CD8-positive, alpha-beta memory T cell (primary cell): ENCODE results near the gene GON7. TPM values are rescaled to one million over a fixed set of nuclear protein-coding genes. Genes with fewer than 3 reads are reported as not detected.
"Not testable (repeated sequence)": the region's sequence is repeated elsewhere in the genome, so short reads cannot be mapped to it uniquely, and the experiment has no call there.

ENCODE experiments used
- CTCF ChIA-PET: fragments of 350-600 bp; sonication (Branson Sonifier 250); formaldehyde crosslinking; loops from one replicate; lab custom pipeline; 2021; ENCODE audit warnings: antibody characterized with exemption; lab: Charles Lee
- POLR2A ChIA-PET: fragments of 350-600 bp; sonication (Branson Sonifier 250); formaldehyde crosslinking; loops from one replicate; lab custom pipeline; 2021; ENCODE audit warnings: antibody characterized with exemption; lab: Charles Lee
- DNase-seq, 5 donors: peaks; one replicate each; pipeline versions ENCODE4 v3.0.0 to v3.0.0-alpha.2; 2020 to 2022; ENCODE audit warnings: mixed read lengths in 1 of 5
- H3K27ac ChIP-seq: one replicate; pipeline ENCODE4 v1.7.0; 2013; ENCODE audit warnings: low read depth, mild to moderate bottlenecking, low read length, moderate library complexity
- H3K27me3 ChIP-seq: 2 replicates; pipeline ENCODE4 v1.7.0; 2013; ENCODE audit warnings: low read length, mild to moderate bottlenecking; ENCODE audit not compliant: insufficient read depth, poor library complexity, severe bottlenecking
- H3K36me3 ChIP-seq: 2 replicates; pipeline ENCODE4 v1.7.0; 2013; ENCODE audit warnings: mild to moderate bottlenecking, low read length, moderate library complexity; ENCODE audit not compliant: insufficient read depth
- H3K4me1 ChIP-seq: 2 replicates; pipeline ENCODE4 v1.7.0; 2013; ENCODE audit warnings: mild to moderate bottlenecking, low read length, moderate library complexity; ENCODE audit not compliant: insufficient read depth
- H3K4me3 ChIP-seq: 2 replicates; pipeline ENCODE4 v1.7.0; 2013; ENCODE audit warnings: mild to moderate bottlenecking, low read length
- H3K9me3 ChIP-seq: 2 replicates; pipeline ENCODE4 v1.7.0; 2013; ENCODE audit warnings: mild to moderate bottlenecking, low read length
- H3K27ac Mint-ChIP-seq, 8 donors: one replicate each; pipeline ENCODE4 v1.8.0; 2020 to 2021; ENCODE audit warnings: mixed read lengths in 8 of 8, mild to moderate bottlenecking in 6 of 8, inconsistent platforms in 3 of 8, moderate library complexity in 3 of 8
- H3K27me3 Mint-ChIP-seq, 2 donors: one replicate each; pipeline ENCODE4 v1.8.0; 2020 to 2021; ENCODE audit warnings: mixed read lengths in 2 of 2, mild to moderate bottlenecking in 1 of 2, moderate library complexity in 1 of 2
- H3K36me3 Mint-ChIP-seq, 3 donors: one replicate each; pipeline ENCODE4 v1.8.0; 2020 to 2021; ENCODE audit warnings: mixed read lengths in 3 of 3, inconsistent platforms in 1 of 3, mild to moderate bottlenecking in 1 of 3
- H3K4me1 Mint-ChIP-seq, 3 donors: one replicate each; pipeline ENCODE4 v1.8.0; 2020 to 2021; ENCODE audit warnings: mixed read lengths in 3 of 3, inconsistent platforms in 1 of 3, mild to moderate bottlenecking in 1 of 3
- H3K4me3 Mint-ChIP-seq, 7 donors: one replicate each; pipeline ENCODE4 v1.8.0; 2020 to 2021; ENCODE audit warnings: mixed read lengths in 7 of 7, mild to moderate bottlenecking in 6 of 7, moderate library complexity in 4 of 7, inconsistent platforms in 2 of 7
- H3K9me3 Mint-ChIP-seq, 5 donors: one replicate each; pipeline ENCODE4 v1.8.0; 2020 to 2022; ENCODE audit warnings: mixed read lengths in 5 of 5, mild to moderate bottlenecking in 3 of 5, moderate library complexity in 2 of 5, inconsistent platforms in 1 of 5
- polyA plus RNA-seq: library from polyadenylated mRNA; unstranded; fragments of 300-500 nt; fragmentation: Illumina TruSeq; gene quantifications from one replicate; pipeline ENCODE4 v1.2.3, GENCODE V29; 2021
- total RNA-seq, 2 experiments: library from RNA; stranded (reverse); gene quantifications; one replicate each; pipeline ENCODE4 v1.2.3, GENCODE V29; 2021

The GON7 gene
- total and polyA plus RNA-seq, 3 experiments from 2014 or later, result 19.7 to 24.2 (median 19.8) TPM

- H3K27ac Mint-ChIP-seq, H3K4me3 ChIP-seq, H3K9me3 ChIP-seq, H3K36me3 ChIP-seq, H3K27ac ChIP-seq, H3K9me3 Mint-ChIP-seq, H3K27me3 Mint-ChIP-seq, H3K4me3 Mint-ChIP-seq, DNase-seq, CTCF ChIA-PET, POLR2A ChIA-PET, H3K27me3 ChIP-seq, H3K4me1 ChIP-seq: not testable (repeated sequence)
- peaks cover 0 to 19% (median 12%) of the 10 kb centered on the region in 3 donors for H3K4me1 Mint-ChIP-seq
- peaks cover under 1 to 12% (median 7%) of the 10 kb centered on the region in 3 donors for H3K36me3 Mint-ChIP-seq
Measured at GRCh38 chr14:93233078-93233477, 26.2 kb upstream of the GON7 start.

GRCh38 chr14:93232159-93232558 is 25.3 kb upstream of the GON7 start:
- no peak overlapping the region for H3K4me3 ChIP-seq
- no peaks in the 10 kb centered on the region for H3K4me1 ChIP-seq
- Mint-ChIP-seq H3K27ac (peak overlapping the region in 1 of 8 donors; percentile 23), H3K27me3 (peaks cover 5% of the 10 kb centered on the region in 2 donors), H3K9me3 (no peaks in the 10 kb centered on the region), H3K4me1 (peaks cover 0 to 19% (median 12%) of the 10 kb centered on the region in 3 donors), H3K36me3 (peaks cover 8 to 22% (median 15%) of the 10 kb centered on the region in 3 donors), H3K4me3 (peak overlapping the region in 3 of 7 donors; percentile 41 to 86 (median 61))
- no peaks in the 10 kb centered on the region for H3K27me3 ChIP-seq
- H3K36me3 ChIP-seq, result peaks cover 17% of the 10 kb centered on the region
- ChIA-PET CTCF (interaction anchor here (0.6 kb wide), 1 partner anchor 27 kb away, joined by 3 read pairs; no protein-coding TSS in a partner anchor), POLR2A (no interaction called here)
- no peak for DNase-seq
- no peak overlapping the region for H3K27ac ChIP-seq
- H3K9me3 ChIP-seq, result no peaks in the 10 kb centered on the region

GRCh38 chr14:93231129-93231979 is 24.5 kb upstream of the GON7 start:
- CTCF ChIA-PET, result interaction anchor here (0.6 kb wide), 1 partner anchor 26 kb away, joined by 3 read pairs; no protein-coding TSS in a partner anchor

DNA sequence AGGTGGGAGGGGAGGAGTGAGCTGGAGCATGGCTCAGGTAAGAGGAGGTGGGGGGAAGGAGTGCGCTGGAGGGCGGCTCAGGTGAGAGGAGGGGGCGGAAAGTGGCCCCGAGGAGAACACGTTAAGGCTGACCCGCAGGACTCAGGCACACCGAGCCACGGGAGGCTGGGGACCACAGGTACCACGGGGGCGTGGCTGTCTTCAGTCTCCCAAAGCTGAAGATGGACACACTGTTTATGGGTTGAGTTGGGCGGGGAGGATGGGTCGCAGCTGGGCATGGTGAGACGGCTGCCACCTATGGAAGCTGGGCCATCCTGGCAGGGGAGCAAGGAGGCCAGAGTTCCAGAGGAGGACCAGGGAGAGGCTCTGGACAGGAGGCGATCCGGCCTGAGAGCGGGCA is 23.7 kb upstream of the GON7 start:
- H3K9me3 Mint-ChIP-seq, result no peaks in the 10 kb centered on the region
- H3K27me3 ChIP-seq, result no peaks in the 10 kb centered on the region
- ChIA-PET POLR2A (no interaction called here), CTCF (no interaction called here)
- peak overlapping the region in 1 of 8 donors; percentile 88 for H3K27ac Mint-ChIP-seq
- H3K4me1 Mint-ChIP-seq, result peaks cover 0 to 19% (median 12%) of the 10 kb centered on the region in 3 donors
- H3K9me3 ChIP-seq, result no peaks in the 10 kb centered on the region
- no peaks in the 10 kb centered on the region for H3K4me1 ChIP-seq
- H3K36me3 Mint-ChIP-seq, result peaks cover 19 to 35% (median 20%) of the 10 kb centered on the region in 3 donors
- peak overlapping the region in 6 of 7 donors; percentile 16 to 86 (median 42) for H3K4me3 Mint-ChIP-seq
- H3K4me3 ChIP-seq, result no peak overlapping the region
- H3K27ac ChIP-seq, result no peak overlapping the region
- DNase-seq, result no peak
- H3K36me3 ChIP-seq, result peaks cover 26% of the 10 kb centered on the region
- H3K27me3 Mint-ChIP-seq, result peaks cover 5% of the 10 kb centered on the region in 2 donors

More at GRCh38 chr14:93231129-93231979, 24.5 kb upstream of the GON7 start:
- Histone ChIP-seq H3K36me3 (peaks cover 22% of the 10 kb centered on the region), H3K9me3 (no peaks in the 10 kb centered on the region), H3K27me3 (no peaks in the 10 kb centered on the region), H3K4me1 (no peaks in the 10 kb centered on the region), H3K4me3 (no peak overlapping the region), H3K27ac (no peak overlapping the region)
- Mint-ChIP-seq H3K9me3 (no peaks in the 10 kb centered on the region), H3K27me3 (peaks cover 5% of the 10 kb centered on the region in 2 donors), H3K4me3 (peak overlapping the region in 6 of 7 donors; percentile 29 to 86 (median 54)), H3K4me1 (peaks cover 0 to 19% (median 12%) of the 10 kb centered on the region in 3 donors), H3K36me3 (peaks cover 13 to 27% (median 18%) of the 10 kb centered on the region in 3 donors), H3K27ac (no peak overlapping the region)
- POLR2A ChIA-PET, result no interaction called here
- DNase-seq, result no peak

DNA sequence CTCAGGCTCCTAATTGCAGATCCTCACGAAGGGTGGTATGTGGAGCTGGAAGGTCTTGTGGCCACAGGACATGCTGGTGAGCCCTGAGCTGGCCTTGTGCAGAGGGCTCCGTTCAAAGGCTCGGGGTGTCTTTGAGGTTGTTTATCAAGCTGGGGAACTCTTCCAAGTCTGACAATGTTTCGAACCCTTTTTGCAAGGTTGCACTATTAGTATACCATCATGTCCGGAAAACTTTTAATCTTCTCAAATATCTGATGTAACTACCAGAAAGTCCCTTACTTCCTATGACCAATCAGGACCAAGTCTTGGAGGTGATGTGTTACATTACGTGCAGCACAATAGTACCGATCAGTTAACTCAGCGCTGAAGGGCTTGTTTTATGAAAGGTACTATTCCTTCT is 21.7 kb upstream of the GON7 start:
- no peak for DNase-seq
- H3K4me1 ChIP-seq, result no peaks in the 10 kb centered on the region
- Mint-ChIP-seq H3K4me1 (peaks cover 0 to 19% (median 11%) of the 10 kb centered on the region in 3 donors), H3K27ac (no peak overlapping the region), H3K9me3 (no peaks in the 10 kb centered on the region), H3K27me3 (peaks cover 5% of the 10 kb centered on the region in 2 donors), H3K36me3 (peaks cover 19 to 54% (median 26%) of the 10 kb centered on the region in 3 donors), H3K4me3 (no peak overlapping the region)
- H3K4me3 ChIP-seq, result no peak overlapping the region
- H3K27me3 ChIP-seq, result no peaks in the 10 kb centered on the region
- H3K27ac ChIP-seq, result no peak overlapping the region
- H3K9me3 ChIP-seq, result no peaks in the 10 kb centered on the region
- POLR2A ChIA-PET, result no interaction called here
- peaks cover 26% of the 10 kb centered on the region for H3K36me3 ChIP-seq
- CTCF ChIA-PET, result no interaction called here

GRCh38 chr14:93223565-93223964 is 16.7 kb upstream of the GON7 start:
- Histone ChIP-seq H3K27ac (no peak overlapping the region), H3K9me3 (no peaks in the 10 kb centered on the region), H3K4me1 (no peaks in the 10 kb centered on the region), H3K4me3 (no peak overlapping the region), H3K36me3 (peaks cover 26% of the 10 kb centered on the region), H3K27me3 (no peaks in the 10 kb centered on the region)
- no peak overlapping the region for H3K4me3 Mint-ChIP-seq
- no peaks in the 10 kb centered on the region for H3K4me1 Mint-ChIP-seq
- peaks cover 31 to 74% (median 35%) of the 10 kb centered on the region in 3 donors for H3K36me3 Mint-ChIP-seq
- no peaks in the 10 kb centered on the region for H3K27me3 Mint-ChIP-seq
- no peak for DNase-seq
- no peaks in the 10 kb centered on the region for H3K9me3 Mint-ChIP-seq
- POLR2A ChIA-PET, result no interaction called here
- no peak overlapping the region for H3K27ac Mint-ChIP-seq
- CTCF ChIA-PET, result no interaction called here

GRCh38 chr14:93220509-93220908 is 13.6 kb upstream of the GON7 start:
- Histone ChIP-seq H3K27ac (no peak overlapping the region), H3K4me1 (no peaks in the 10 kb centered on the region), H3K27me3 (no peaks in the 10 kb centered on the region), H3K36me3 (peaks cover 13% of the 10 kb centered on the region), H3K9me3 (no peaks in the 10 kb centered on the region), H3K4me3 (no peak overlapping the region)
- H3K9me3 Mint-ChIP-seq, result no peaks in the 10 kb centered on the region
- no peaks in the 10 kb centered on the region for H3K4me1 Mint-ChIP-seq
- H3K27me3 Mint-ChIP-seq, result no peaks in the 10 kb centered on the region
- H3K36me3 Mint-ChIP-seq, result peaks cover 15 to 68% (median 25%) of the 10 kb centered on the region in 3 donors
- CTCF ChIA-PET, result no interaction called here
- no peak overlapping the region for H3K4me3 Mint-ChIP-seq
- no peak for DNase-seq
- POLR2A ChIA-PET, result no interaction called here
- H3K27ac Mint-ChIP-seq, result peak overlapping the region in 1 of 8 donors; percentile 65
